ENCODE results near the gene TDRD10.

GRCh38 chr1:154459080-154459479, 42.9 kb upstream of the TDRD10 start:
- TF ChIP-seq CHD2 (IDR thresholded peaks at IDR 0.05; ENCODE audit: low read length, partially characterized antibody) (no peak), CHD4 (IDR thresholded peaks at IDR 0.05; ENCODE audit: borderline replicate concordance) (no peak), ELK1 (IDR thresholded peaks at IDR 0.05; ENCODE audit: low read depth, low read length) (no peak), KDM5A (IDR thresholded peaks at IDR 0.05) (no peak), POLR2A (IDR thresholded peaks at IDR 0.05; ENCODE audit: low read length) (no peak), MYC (IDR thresholded peaks at IDR 0.05; ENCODE audit: borderline replicate concordance, low read length) (no peak), EP300 (IDR thresholded peaks at IDR 0.05) (no peak), CTCF (IDR thresholded peaks at IDR 0.05) (no peak), MAX (IDR thresholded peaks at IDR 0.05) (no peak)

Data from A549 (cell line).